MM.1S (cell line): ENCODE results near the gene C8B.

Experiments
- EZH2 ChIP-seq: fragments of 300-600 bp; sonication (generic); optimal IDR thresholded peaks from 2 replicates; pipeline ENCODE3; 2017; ENCODE audit warnings: low read depth, mild to moderate bottlenecking, antibody characterized with exemption, low read length, mixed read lengths
- TF ChIP-seq, protein P1 (sequence below): fragments of 300-600 bp; sonication (generic); IDR thresholded peaks from 2 replicates; pipeline ENCODE4 v1.5.1; 2016; ENCODE audit warnings: antibody characterized with exemption, low read length, mixed read lengths

DNA sequence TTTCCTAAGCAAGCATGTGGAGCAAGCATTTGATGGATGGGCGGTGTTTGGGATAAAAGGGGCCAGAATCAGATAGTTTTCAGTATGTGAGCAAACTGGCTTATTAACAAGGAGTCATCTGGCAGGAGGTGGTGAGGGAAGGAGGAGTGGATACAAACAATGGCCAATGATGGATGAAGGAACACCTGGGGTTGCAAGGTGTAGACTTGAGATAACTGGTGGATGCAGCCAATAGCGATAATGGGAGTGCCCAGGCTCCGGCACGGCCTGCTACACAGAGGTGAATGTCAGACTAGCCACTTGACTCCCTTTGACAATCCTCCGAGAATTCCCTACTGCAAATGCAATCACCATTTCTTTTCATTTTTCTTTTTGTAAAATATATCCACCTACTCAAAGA is 41.7 kb downstream of the C8B start:
- TF ChIP-seq EZH2, result no peak
- TF ChIP-seq, protein P1, sequence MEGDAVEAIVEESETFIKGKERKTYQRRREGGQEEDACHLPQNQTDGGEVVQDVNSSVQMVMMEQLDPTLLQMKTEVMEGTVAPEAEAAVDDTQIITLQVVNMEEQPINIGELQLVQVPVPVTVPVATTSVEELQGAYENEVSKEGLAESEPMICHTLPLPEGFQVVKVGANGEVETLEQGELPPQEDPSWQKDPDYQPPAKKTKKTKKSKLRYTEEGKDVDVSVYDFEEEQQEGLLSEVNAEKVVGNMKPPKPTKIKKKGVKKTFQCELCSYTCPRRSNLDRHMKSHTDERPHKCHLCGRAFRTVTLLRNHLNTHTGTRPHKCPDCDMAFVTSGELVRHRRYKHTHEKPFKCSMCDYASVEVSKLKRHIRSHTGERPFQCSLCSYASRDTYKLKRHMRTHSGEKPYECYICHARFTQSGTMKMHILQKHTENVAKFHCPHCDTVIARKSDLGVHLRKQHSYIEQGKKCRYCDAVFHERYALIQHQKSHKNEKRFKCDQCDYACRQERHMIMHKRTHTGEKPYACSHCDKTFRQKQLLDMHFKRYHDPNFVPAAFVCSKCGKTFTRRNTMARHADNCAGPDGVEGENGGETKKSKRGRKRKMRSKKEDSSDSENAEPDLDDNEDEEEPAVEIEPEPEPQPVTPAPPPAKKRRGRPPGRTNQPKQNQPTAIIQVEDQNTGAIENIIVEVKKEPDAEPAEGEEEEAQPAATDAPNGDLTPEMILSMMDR, result no peak
